Astrocyte (in vitro differentiated cells and primary cell): Measurements from ENCODE around the gene PPTC7. TPM values are rescaled to one million over a fixed set of nuclear protein-coding genes. Genes with fewer than 3 reads are reported as not detected.
A peak's percentile ranks its signal among the peaks of the same experiment; 100 is the strongest.

Experiments used
- DNase-seq: peaks from one replicate; pipeline ENCODE4 v3.0.0-alpha.2; 2010; ENCODE audit warnings: low read depth
- FAIRE-seq: peaks from 2 replicates; lab custom pipeline; 2011; peaks lifted over from hg19 to GRCh38; lab: Jason Lieb, UNC
- H2AFZ ChIP-seq: 2 replicates; pipeline ENCODE4 v1.6.0; 2012; ENCODE audit warnings: low read depth, low read length, inconsistent platforms
- H3K27ac ChIP-seq: 2 replicates; pipeline ENCODE4 v1.5.1; 2011; ENCODE audit warnings: low read depth, low read length, inconsistent platforms
- H3K27me3 ChIP-seq: 2 replicates; pipeline ENCODE4 v1.6.0; 2011; ENCODE audit warnings: low read length, inconsistent platforms; ENCODE audit not compliant: insufficient read depth
- H3K36me3 ChIP-seq: 2 replicates; pipeline ENCODE4 v1.5.1; 2011; ENCODE audit warnings: low read length, inconsistent platforms; ENCODE audit not compliant: insufficient read depth
- H3K4me1 ChIP-seq: 2 replicates; pipeline ENCODE4 v1.5.1; 2011; ENCODE audit warnings: low read length, inconsistent platforms; ENCODE audit not compliant: insufficient read depth
- H3K4me2 ChIP-seq: 2 replicates; pipeline ENCODE4 v1.6.0; 2012; ENCODE audit warnings: low read length, inconsistent platforms
- H3K4me3 ChIP-seq: 2 replicates; pipeline ENCODE4 v1.5.1; 2011; ENCODE audit warnings: low read depth, mild to moderate bottlenecking, low read length, inconsistent platforms; ENCODE audit not compliant: insufficient read depth
- H3K79me2 ChIP-seq: 2 replicates; pipeline ENCODE4 v1.6.0; 2012; ENCODE audit warnings: mild to moderate bottlenecking, low read length, inconsistent platforms; ENCODE audit not compliant: insufficient read depth
- H3K9ac ChIP-seq: 2 replicates; pipeline ENCODE4 v1.6.0; 2012; ENCODE audit warnings: mild to moderate bottlenecking, low read length, inconsistent platforms
- H3K9me3 ChIP-seq: 2 replicates; pipeline ENCODE4 v1.5.1; 2012; ENCODE audit warnings: low read depth, mild to moderate bottlenecking, low read length, inconsistent platforms; ENCODE audit not compliant: insufficient read depth
- H4K20me1 ChIP-seq: 2 replicates; pipeline ENCODE4 v1.6.0; 2012; ENCODE audit warnings: low read length, inconsistent platforms; ENCODE audit not compliant: insufficient read depth
- H3K27ac Mint-ChIP-seq: one replicate; pipeline ENCODE4 v1.8.0; 2021; ENCODE audit warnings: mild to moderate bottlenecking, mixed read lengths; ENCODE audit not compliant: unreplicated experiment
- H3K27me3 Mint-ChIP-seq: one replicate; pipeline ENCODE4 v1.8.0; 2021; ENCODE audit warnings: low read depth, mixed read lengths; ENCODE audit not compliant: unreplicated experiment
- H3K36me3 Mint-ChIP-seq: one replicate; pipeline ENCODE4 v1.8.0; 2021; ENCODE audit warnings: low read depth, mixed read lengths; ENCODE audit not compliant: unreplicated experiment
- H3K4me1 Mint-ChIP-seq: one replicate; pipeline ENCODE4 v1.8.0; 2021; ENCODE audit warnings: low read depth, mixed read lengths; ENCODE audit not compliant: unreplicated experiment
- H3K4me3 Mint-ChIP-seq: one replicate; pipeline ENCODE4 v1.8.0; 2021; ENCODE audit warnings: mild to moderate bottlenecking, moderate library complexity, mixed read lengths; ENCODE audit not compliant: unreplicated experiment
- H3K9me3 Mint-ChIP-seq: one replicate; pipeline ENCODE4 v1.8.0; 2021; ENCODE audit warnings: mild to moderate bottlenecking, mixed read lengths; ENCODE audit not compliant: unreplicated experiment
- EZH2 ChIP-seq: IDR thresholded peaks from 2 replicates; pipeline ENCODE4 v1.6.1; 2012; ENCODE audit warnings: mild to moderate bottlenecking, low read length, inconsistent platforms; ENCODE audit not compliant: insufficient read depth
- total RNA-seq: library from RNA; stranded (reverse); gene quantifications from 2 replicates; pipeline ENCODE4 v1.2.1, GENCODE V29; 2021
- TF ChIP-seq, protein P1 (sequence below): IDR thresholded peaks from 2 replicates; pipeline ENCODE4 v1.5.1; 2011; ENCODE audit warnings: low read depth, mild to moderate bottlenecking, inconsistent platforms, low read length, moderate library complexity; ENCODE audit not compliant: insufficient read depth

PPTC7 gene
- total RNA-seq, 1 donor from 2014 or later, result 16.6 TPM

DNA sequence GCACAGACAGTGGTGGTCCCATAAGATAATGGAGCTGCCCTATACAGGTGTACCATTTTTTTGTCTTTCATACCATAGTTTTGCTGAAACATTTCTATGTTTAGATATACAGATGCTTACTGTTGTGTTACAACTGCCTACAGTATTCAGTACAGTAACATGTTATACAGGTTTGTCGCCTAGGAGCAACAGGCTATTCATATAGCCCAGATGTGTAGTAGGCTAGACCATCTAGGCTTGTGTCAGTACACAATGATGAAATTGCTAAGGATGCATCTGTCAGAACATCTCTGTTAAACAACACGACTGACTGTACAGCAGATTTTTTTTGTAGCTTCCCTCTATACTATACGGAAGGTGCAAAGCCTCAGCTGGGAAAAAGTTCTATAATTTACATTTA lies 50.5 kb downstream of the PPTC7 start:
- Histone ChIP-seq H4K20me1 (peaks cover 26% of the 10 kb centered on the region), H3K36me3 (peaks cover 14% of the 10 kb centered on the region), H3K9me3 (no peaks in the 10 kb centered on the region), H3K79me2 (no peaks in the 10 kb centered on the region), H3K27me3 (no peaks in the 10 kb centered on the region), H3K4me2 (no peak overlapping the region), H2AFZ (no peak overlapping the region), H3K9ac (no peak overlapping the region), H3K4me1 (peaks cover 7% of the 10 kb centered on the region), H3K27ac (no peak overlapping the region), H3K4me3 (no peak overlapping the region)
- H3K9me3 Mint-ChIP-seq, result peaks cover 2% of the 10 kb centered on the region
- no peak overlapping the region for H3K27ac Mint-ChIP-seq
- DNase-seq (no peak), FAIRE-seq (no peak)
- no peaks in the 10 kb centered on the region for H3K27me3 Mint-ChIP-seq
- no peak overlapping the region for H3K4me3 Mint-ChIP-seq
- no peak for TF ChIP-seq EZH2
- TF ChIP-seq, protein P1, sequence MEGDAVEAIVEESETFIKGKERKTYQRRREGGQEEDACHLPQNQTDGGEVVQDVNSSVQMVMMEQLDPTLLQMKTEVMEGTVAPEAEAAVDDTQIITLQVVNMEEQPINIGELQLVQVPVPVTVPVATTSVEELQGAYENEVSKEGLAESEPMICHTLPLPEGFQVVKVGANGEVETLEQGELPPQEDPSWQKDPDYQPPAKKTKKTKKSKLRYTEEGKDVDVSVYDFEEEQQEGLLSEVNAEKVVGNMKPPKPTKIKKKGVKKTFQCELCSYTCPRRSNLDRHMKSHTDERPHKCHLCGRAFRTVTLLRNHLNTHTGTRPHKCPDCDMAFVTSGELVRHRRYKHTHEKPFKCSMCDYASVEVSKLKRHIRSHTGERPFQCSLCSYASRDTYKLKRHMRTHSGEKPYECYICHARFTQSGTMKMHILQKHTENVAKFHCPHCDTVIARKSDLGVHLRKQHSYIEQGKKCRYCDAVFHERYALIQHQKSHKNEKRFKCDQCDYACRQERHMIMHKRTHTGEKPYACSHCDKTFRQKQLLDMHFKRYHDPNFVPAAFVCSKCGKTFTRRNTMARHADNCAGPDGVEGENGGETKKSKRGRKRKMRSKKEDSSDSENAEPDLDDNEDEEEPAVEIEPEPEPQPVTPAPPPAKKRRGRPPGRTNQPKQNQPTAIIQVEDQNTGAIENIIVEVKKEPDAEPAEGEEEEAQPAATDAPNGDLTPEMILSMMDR, result no peak
- H3K4me1 Mint-ChIP-seq, result peaks cover 10% of the 10 kb centered on the region
- peaks cover 15% of the 10 kb centered on the region for H3K36me3 Mint-ChIP-seq

- Histone ChIP-seq H3K4me3 (no peak overlapping the region), H3K27me3 (no peaks in the 10 kb centered on the region), H3K79me2 (no peaks in the 10 kb centered on the region), H4K20me1 (peaks cover 23% of the 10 kb centered on the region), H3K4me1 (peaks cover 7% of the 10 kb centered on the region), H3K27ac (no peak overlapping the region), H3K4me2 (no peak overlapping the region), H3K9me3 (no peaks in the 10 kb centered on the region), H3K9ac (no peak overlapping the region), H2AFZ (no peak overlapping the region), H3K36me3 (peaks cover 9% of the 10 kb centered on the region)
- DNase-seq, result peak; percentile 78
- no peaks in the 10 kb centered on the region for H3K27me3 Mint-ChIP-seq
- FAIRE-seq, result peak; percentile 87
- TF ChIP-seq EZH2, result no peak
- TF ChIP-seq, protein P1, result no peak
- H3K4me3 Mint-ChIP-seq, result no peak overlapping the region
- no peak overlapping the region for H3K27ac Mint-ChIP-seq
- peaks cover 10% of the 10 kb centered on the region for H3K4me1 Mint-ChIP-seq
- peaks cover 11% of the 10 kb centered on the region for H3K36me3 Mint-ChIP-seq
- peaks cover 2% of the 10 kb centered on the region for H3K9me3 Mint-ChIP-seq
Measured at GRCh38 chr12:110531741-110532333, 51.3 kb downstream of the PPTC7 start.

DNA sequence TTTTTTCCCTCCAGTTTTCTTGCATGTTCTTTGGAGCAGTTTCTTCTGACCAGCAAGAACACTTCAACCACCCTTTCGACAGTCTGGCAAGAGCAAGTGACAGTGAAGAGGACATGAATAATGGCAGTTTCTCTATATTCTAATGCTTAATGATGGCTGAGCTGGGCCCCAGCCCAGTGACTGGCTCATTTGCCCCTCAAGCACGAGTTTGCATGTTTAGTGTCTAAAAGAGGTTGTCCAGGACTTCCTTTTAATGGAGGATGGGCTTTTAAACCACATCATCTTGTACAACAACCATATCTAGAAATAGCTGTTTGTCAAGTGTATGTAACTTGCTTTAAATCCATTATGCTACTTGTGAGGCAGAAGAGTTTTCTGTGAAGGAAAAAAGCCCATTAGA lies 52.6 kb downstream of the PPTC7 start:
- no peak overlapping the region for H3K27ac ChIP-seq
- H3K4me1 ChIP-seq, result peaks cover 7% of the 10 kb centered on the region
- H3K9me3 ChIP-seq, result no peaks in the 10 kb centered on the region
- Mint-ChIP-seq H3K36me3 (peaks cover 7% of the 10 kb centered on the region), H3K27ac (no peak overlapping the region), H3K27me3 (no peaks in the 10 kb centered on the region), H3K4me1 (peaks cover 7% of the 10 kb centered on the region), H3K9me3 (peaks cover 2% of the 10 kb centered on the region), H3K4me3 (peak overlapping the region; percentile 50)
- H3K4me3 ChIP-seq, result no peak overlapping the region
- TF ChIP-seq, protein P1, result no peak
- no peak for TF ChIP-seq EZH2
- H2AFZ ChIP-seq, result no peak overlapping the region
- no peaks in the 10 kb centered on the region for H3K27me3 ChIP-seq
- peaks cover 3% of the 10 kb centered on the region for H3K36me3 ChIP-seq
- DNase-seq (no peak), FAIRE-seq (no peak)
- no peaks in the 10 kb centered on the region for H3K79me2 ChIP-seq
- H3K4me2 ChIP-seq, result no peak overlapping the region
- peaks cover 20% of the 10 kb centered on the region for H4K20me1 ChIP-seq
- no peak overlapping the region for H3K9ac ChIP-seq
